ENCODE measurements around the gene FBXL16.
"Not testable (repeated sequence)": the region's sequence is repeated elsewhere in the genome, so short reads cannot be mapped to it uniquely, and the experiment has no call there.

- TF ChIP-seq POLR2AphosphoS5 (IDR thresholded peaks at IDR 0.05; ENCODE audit: low read depth); GABPA (IDR thresholded peaks at IDR 0.05; ENCODE audit: low read depth); SPI1 (IDR thresholded peaks at IDR 0.05; ENCODE audit: borderline replicate concordance, low read depth): not testable (repeated sequence)
- TF ChIP-seq, protein P1, sequence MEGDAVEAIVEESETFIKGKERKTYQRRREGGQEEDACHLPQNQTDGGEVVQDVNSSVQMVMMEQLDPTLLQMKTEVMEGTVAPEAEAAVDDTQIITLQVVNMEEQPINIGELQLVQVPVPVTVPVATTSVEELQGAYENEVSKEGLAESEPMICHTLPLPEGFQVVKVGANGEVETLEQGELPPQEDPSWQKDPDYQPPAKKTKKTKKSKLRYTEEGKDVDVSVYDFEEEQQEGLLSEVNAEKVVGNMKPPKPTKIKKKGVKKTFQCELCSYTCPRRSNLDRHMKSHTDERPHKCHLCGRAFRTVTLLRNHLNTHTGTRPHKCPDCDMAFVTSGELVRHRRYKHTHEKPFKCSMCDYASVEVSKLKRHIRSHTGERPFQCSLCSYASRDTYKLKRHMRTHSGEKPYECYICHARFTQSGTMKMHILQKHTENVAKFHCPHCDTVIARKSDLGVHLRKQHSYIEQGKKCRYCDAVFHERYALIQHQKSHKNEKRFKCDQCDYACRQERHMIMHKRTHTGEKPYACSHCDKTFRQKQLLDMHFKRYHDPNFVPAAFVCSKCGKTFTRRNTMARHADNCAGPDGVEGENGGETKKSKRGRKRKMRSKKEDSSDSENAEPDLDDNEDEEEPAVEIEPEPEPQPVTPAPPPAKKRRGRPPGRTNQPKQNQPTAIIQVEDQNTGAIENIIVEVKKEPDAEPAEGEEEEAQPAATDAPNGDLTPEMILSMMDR (IDR thresholded peaks at IDR 0.05; ENCODE audit: insufficient read depth, low read length), result not testable (repeated sequence)
- TF ChIP-seq, protein P2, sequence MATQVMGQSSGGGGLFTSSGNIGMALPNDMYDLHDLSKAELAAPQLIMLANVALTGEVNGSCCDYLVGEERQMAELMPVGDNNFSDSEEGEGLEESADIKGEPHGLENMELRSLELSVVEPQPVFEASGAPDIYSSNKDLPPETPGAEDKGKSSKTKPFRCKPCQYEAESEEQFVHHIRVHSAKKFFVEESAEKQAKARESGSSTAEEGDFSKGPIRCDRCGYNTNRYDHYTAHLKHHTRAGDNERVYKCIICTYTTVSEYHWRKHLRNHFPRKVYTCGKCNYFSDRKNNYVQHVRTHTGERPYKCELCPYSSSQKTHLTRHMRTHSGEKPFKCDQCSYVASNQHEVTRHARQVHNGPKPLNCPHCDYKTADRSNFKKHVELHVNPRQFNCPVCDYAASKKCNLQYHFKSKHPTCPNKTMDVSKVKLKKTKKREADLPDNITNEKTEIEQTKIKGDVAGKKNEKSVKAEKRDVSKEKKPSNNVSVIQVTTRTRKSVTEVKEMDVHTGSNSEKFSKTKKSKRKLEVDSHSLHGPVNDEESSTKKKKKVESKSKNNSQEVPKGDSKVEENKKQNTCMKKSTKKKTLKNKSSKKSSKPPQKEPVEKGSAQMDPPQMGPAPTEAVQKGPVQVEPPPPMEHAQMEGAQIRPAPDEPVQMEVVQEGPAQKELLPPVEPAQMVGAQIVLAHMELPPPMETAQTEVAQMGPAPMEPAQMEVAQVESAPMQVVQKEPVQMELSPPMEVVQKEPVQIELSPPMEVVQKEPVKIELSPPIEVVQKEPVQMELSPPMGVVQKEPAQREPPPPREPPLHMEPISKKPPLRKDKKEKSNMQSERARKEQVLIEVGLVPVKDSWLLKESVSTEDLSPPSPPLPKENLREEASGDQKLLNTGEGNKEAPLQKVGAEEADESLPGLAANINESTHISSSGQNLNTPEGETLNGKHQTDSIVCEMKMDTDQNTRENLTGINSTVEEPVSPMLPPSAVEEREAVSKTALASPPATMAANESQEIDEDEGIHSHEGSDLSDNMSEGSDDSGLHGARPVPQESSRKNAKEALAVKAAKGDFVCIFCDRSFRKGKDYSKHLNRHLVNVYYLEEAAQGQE (IDR thresholded peaks at IDR 0.05; ENCODE audit: insufficient replicate concordance, low read depth), result not testable (repeated sequence)
These were observed 37.3 kb upstream of the FBXL16 start for GRCh38 chr16:742894-743293.

All from HL-60 (cell line).